Measurements from ENCODE around the gene TEKTIP1.
"Not testable (repeated sequence)": the region's sequence is repeated elsewhere in the genome, so short reads cannot be mapped to it uniquely, and the experiment has no call there.

The TEKTIP1 gene

GRCh38 chr19:3508121-3508661 is 30.8 kb upstream of the TEKTIP1 start:
- not testable (repeated sequence) for DNase-seq

GRCh38 chr19:3508771-3509535 is 30.0 kb upstream of the TEKTIP1 start:
- DNase-seq = no peak

GRCh38 chr19:3509566-3509989 is 29.4 kb upstream of the TEKTIP1 start:
- no peak for DNase-seq

- no peak for DNase-seq
Observed at GRCh38 chr19:3510727-3511126, 28.2 kb upstream of the TEKTIP1 start.

- DNase-seq = no peak
Observed at GRCh38 chr19:3511506-3512251, 27.3 kb upstream of the TEKTIP1 start.

- DNase-seq = no peak
Observed at GRCh38 chr19:3512562-3513228, 26.3 kb upstream of the TEKTIP1 start.

GRCh38 chr19:3513229-3514140 is 25.5 kb upstream of the TEKTIP1 start:
- no peak for DNase-seq

- no peak for DNase-seq
Observed at GRCh38 chr19:3514930-3515329, 24.0 kb upstream of the TEKTIP1 start.

- DNase-seq = peak in 1 of 2 experiments; percentile 9
Observed at GRCh38 chr19:3515891-3516422, 23.0 kb upstream of the TEKTIP1 start.

- DNase-seq = peak; percentile 88 to 97
Observed at GRCh38 chr19:3516675-3517207, 22.2 kb upstream of the TEKTIP1 start.

GRCh38 chr19:3517638-3518037 is 21.3 kb upstream of the TEKTIP1 start:
- no peak for DNase-seq

- DNase-seq = no peak
Observed at GRCh38 chr19:3518255-3518654, 20.7 kb upstream of the TEKTIP1 start.

- DNase-seq = no peak
Observed at GRCh38 chr19:3518659-3519058, 20.3 kb upstream of the TEKTIP1 start.

GRCh38 chr19:3519126-3519525 is 19.8 kb upstream of the TEKTIP1 start:
- no peak for DNase-seq

GRCh38 chr19:3520166-3521103 is 18.5 kb upstream of the TEKTIP1 start:
- DNase-seq = no peak

GRCh38 chr19:3521104-3521445 is 17.9 kb upstream of the TEKTIP1 start:
- DNase-seq = no peak

GRCh38 chr19:3522421-3523360 is 16.3 kb upstream of the TEKTIP1 start:
- no peak for DNase-seq

- no peak for DNase-seq
Observed at GRCh38 chr19:3523361-3524077, 15.5 kb upstream of the TEKTIP1 start.

Data from NCI-H2081 (cell line).